T-helper 1 cell treated with Interleukin-12 subunit alpha and Interleukin-12 subunit beta and Interleukin-4 antibody, amounts not matched to agents 30 μg/mL and 1 μg/mL, for 36 hours (primary cell): ENCODE data around the gene SLC35F3.
"Not testable (repeated sequence)": the region's sequence is repeated elsewhere in the genome, so short reads cannot be mapped to it uniquely, and the experiment has no call there.

Experiments
- H3K27ac Mint-ChIP-seq: one replicate; pipeline ENCODE4 v1.8.0; 2021; ENCODE audit warnings: mild to moderate bottlenecking, mixed read lengths
- H3K27me3 Mint-ChIP-seq: one replicate; pipeline ENCODE4 v1.8.0; 2021; ENCODE audit warnings: low read depth, mixed read lengths
- H3K36me3 Mint-ChIP-seq: one replicate; pipeline ENCODE4 v1.8.0; 2021; ENCODE audit warnings: low read depth, mixed read lengths
- H3K4me1 Mint-ChIP-seq: one replicate; pipeline ENCODE4 v1.8.0; 2021; ENCODE audit warnings: low read depth, mixed read lengths
- H3K4me3 Mint-ChIP-seq: one replicate; pipeline ENCODE4 v1.8.0; 2021; ENCODE audit warnings: mild to moderate bottlenecking, moderate library complexity, mixed read lengths
- H3K9me3 Mint-ChIP-seq: one replicate; pipeline ENCODE4 v1.8.0; 2021; ENCODE audit warnings: mixed read lengths

Gene SLC35F3

DNA sequence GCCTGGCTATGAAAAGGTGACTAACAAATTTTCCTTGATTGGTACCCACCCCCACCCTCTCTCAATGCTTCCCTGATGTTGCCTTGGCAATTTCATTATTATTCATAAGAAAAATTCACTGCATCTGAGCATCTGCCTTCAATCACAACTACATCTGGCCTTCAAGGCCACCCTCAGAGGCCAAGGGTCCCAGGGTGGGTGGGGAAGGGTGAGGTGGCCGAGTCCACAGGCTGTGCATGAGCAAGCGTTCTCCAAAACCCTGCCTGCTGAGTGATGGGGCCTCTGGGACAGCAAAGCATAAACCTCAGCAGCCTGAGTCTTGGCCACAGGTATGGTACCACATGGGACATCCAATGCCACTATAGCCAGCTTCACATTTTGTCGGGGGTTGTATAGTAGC lies 198.7 kb downstream of the SLC35F3 start:
- H3K27me3 Mint-ChIP-seq: peaks cover 26% of the 10 kb centered on the region
- no peaks in the 10 kb centered on the region for H3K4me1 Mint-ChIP-seq
- no peaks in the 10 kb centered on the region for H3K9me3 Mint-ChIP-seq
- no peaks in the 10 kb centered on the region for H3K36me3 Mint-ChIP-seq
- H3K27ac Mint-ChIP-seq: no peak overlapping the region
- no peak overlapping the region for H3K4me3 Mint-ChIP-seq

DNA sequence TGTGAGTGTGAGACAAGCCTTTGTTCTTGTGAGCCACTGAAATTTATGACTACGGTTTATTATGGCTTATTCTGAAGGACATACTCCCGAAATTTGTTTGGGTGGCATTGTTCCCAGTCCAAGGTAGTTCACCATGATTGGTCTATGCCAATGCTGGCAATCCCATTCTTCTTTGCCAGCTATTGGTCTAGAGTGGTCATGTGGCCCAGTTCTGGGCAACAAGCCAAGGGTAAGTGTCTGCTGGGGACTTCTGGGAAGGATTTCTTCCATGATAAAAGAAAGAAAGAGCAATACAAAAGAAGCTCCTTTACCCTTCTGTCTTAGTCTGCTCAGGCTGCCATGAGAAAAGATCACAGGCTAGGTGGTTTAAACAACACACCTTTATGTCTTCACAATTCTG lies 201.6 kb downstream of the SLC35F3 start:
- Mint-ChIP-seq H3K36me3 (no peaks in the 10 kb centered on the region), H3K4me1 (no peaks in the 10 kb centered on the region), H3K27ac (no peak overlapping the region), H3K9me3 (no peaks in the 10 kb centered on the region), H3K4me3 (no peak overlapping the region), H3K27me3 (peaks cover 33% of the 10 kb centered on the region)

GRCh38 chr1:234107416-234108021 lies 203.0 kb downstream of the SLC35F3 start:
- Mint-ChIP-seq H3K4me3 (no peak overlapping the region), H3K4me1 (no peaks in the 10 kb centered on the region), H3K27ac (no peak overlapping the region), H3K36me3 (no peaks in the 10 kb centered on the region), H3K27me3 (peaks cover 18% of the 10 kb centered on the region), H3K9me3 (no peaks in the 10 kb centered on the region)

DNA sequence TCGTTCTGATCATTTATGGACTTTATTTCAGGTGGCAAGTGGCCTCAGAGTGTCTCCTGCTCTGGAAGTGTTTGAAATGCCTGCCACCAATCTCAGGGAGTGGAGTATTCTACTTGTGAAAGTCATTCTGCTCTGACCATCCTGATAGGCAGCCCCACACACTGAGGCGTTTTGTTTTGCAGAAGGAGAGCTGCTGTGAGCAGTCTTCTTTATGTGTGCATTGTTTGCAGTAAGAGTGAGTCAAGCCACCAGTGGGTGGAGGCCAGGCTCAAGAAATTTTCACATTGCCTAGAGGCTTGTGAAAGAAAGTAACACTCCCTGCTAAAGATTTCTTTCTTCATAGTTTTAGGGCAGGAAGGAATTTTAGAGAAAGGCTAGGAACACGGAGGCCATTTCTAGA lies 204.4 kb downstream of the SLC35F3 start:
- no peaks in the 10 kb centered on the region for H3K4me1 Mint-ChIP-seq

GRCh38 chr1:234109840-234110239 lies 205.4 kb downstream of the SLC35F3 start:
- Mint-ChIP-seq H3K4me3 (no peak overlapping the region), H3K4me1 (peaks cover 2% of the 10 kb centered on the region), H3K27me3 (peaks cover 25% of the 10 kb centered on the region), H3K27ac (no peak overlapping the region), H3K36me3 (no peaks in the 10 kb centered on the region), H3K9me3 (no peaks in the 10 kb centered on the region)

More for the DNA sequence above, 204.4 kb downstream of the SLC35F3 start:
- Mint-ChIP-seq H3K36me3 (no peaks in the 10 kb centered on the region), H3K27ac (no peak overlapping the region), H3K9me3 (no peaks in the 10 kb centered on the region), H3K4me3 (no peak overlapping the region), H3K27me3 (peaks cover 17% of the 10 kb centered on the region)

DNA sequence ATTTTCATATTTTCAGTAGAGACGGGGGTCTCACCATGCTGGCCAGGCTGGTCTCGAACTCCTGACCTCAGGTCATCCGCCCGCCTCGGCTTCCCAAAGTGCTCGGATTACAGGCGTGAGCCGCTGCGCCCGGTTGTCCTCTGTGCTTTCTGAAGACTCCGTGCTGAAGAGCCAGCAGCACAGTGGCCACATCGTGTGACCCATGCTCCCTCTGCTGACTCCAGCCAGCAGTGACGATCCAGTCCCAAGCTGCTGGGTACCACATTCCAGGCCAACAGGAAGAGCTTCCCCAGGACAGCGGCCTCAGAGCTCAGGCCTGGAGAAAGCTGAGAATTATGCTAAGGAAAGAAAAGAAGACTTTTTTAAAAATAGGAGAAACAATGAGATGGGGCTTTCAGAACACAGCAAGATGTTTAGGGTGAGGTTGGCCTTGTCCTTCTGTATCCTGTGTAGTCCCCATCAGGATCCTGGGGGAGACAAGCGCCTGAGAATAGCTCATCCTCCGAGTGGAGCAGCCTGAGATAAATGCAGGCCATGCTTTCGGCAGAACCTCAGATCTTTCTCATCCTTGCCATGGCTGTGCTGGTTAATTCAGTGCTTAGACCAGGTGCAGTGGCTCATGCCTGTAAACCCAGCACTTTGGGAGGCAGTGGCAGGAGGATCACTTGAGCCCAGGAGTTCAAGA lies 207.1 kb downstream of the SLC35F3 start:
- Mint-ChIP-seq H3K36me3 (no peaks in the 10 kb centered on the region), H3K27ac (peak overlapping the region; percentile 72), H3K4me3 (no peak overlapping the region), H3K27me3 (peaks cover 34% of the 10 kb centered on the region), H3K9me3 (no peaks in the 10 kb centered on the region), H3K4me1 (peaks cover 7% of the 10 kb centered on the region)

- peak overlapping the region; percentile 50 for H3K4me3 Mint-ChIP-seq
- no peak overlapping the region for H3K27ac Mint-ChIP-seq
- no peaks in the 10 kb centered on the region for H3K9me3 Mint-ChIP-seq
- no peaks in the 10 kb centered on the region for H3K36me3 Mint-ChIP-seq
- peaks cover 7% of the 10 kb centered on the region for H3K4me1 Mint-ChIP-seq
- H3K27me3 Mint-ChIP-seq: peaks cover 31% of the 10 kb centered on the region
These were observed 210.3 kb downstream of the SLC35F3 start for GRCh38 chr1:234114648-234115307.

DNA sequence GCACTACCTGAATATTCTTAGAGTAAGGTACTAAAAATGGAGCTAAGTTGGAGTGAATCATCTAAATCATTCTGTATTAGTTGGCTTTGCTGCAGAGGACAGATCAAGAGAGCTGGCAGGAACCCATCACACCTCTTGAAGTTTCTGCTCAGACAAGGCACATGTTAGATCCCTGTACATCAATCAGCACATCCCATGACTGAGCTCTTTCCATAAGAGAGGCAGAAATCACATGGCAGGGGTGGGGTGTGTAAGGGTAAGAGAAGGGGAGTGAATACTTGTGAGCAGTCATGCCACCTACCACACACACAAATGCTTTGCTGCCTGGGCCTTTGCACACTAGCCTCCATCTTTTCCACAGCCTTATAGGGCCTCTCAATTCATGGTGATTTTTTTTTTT lies 214.4 kb downstream of the SLC35F3 start:
- Mint-ChIP-seq H3K27me3 (peaks cover 30% of the 10 kb centered on the region), H3K36me3 (peaks cover 2% of the 10 kb centered on the region), H3K9me3 (no peaks in the 10 kb centered on the region), H3K4me1 (peaks cover 7% of the 10 kb centered on the region), H3K27ac (no peak overlapping the region), H3K4me3 (no peak overlapping the region)

- Mint-ChIP-seq H3K36me3 (peaks cover 2% of the 10 kb centered on the region), H3K9me3 (no peaks in the 10 kb centered on the region), H3K4me1 (peaks cover 7% of the 10 kb centered on the region), H3K4me3 (no peak overlapping the region), H3K27me3 (peaks cover 31% of the 10 kb centered on the region), H3K27ac (no peak overlapping the region)
These were observed 215.0 kb downstream of the SLC35F3 start for GRCh38 chr1:234119431-234119830.

- H3K27ac Mint-ChIP-seq: no peak overlapping the region
- no peaks in the 10 kb centered on the region for H3K9me3 Mint-ChIP-seq
- peaks cover 27% of the 10 kb centered on the region for H3K27me3 Mint-ChIP-seq
- no peak overlapping the region for H3K4me3 Mint-ChIP-seq
- peaks cover 2% of the 10 kb centered on the region for H3K4me1 Mint-ChIP-seq
- peaks cover 2% of the 10 kb centered on the region for H3K36me3 Mint-ChIP-seq
These were observed 216.0 kb downstream of the SLC35F3 start for GRCh38 chr1:234120327-234120944.

- not testable (repeated sequence) for H3K36me3 Mint-ChIP-seq
These were observed 217.2 kb downstream of the SLC35F3 start for GRCh38 chr1:234121659-234122058.

GRCh38 chr1:234122571-234122970 lies 218.1 kb downstream of the SLC35F3 start:
- H3K27me3 Mint-ChIP-seq: peaks cover 40% of the 10 kb centered on the region
- not testable (repeated sequence) for H3K4me1 Mint-ChIP-seq, H3K27ac Mint-ChIP-seq, H3K9me3 Mint-ChIP-seq, H3K4me3 Mint-ChIP-seq, H3K36me3 Mint-ChIP-seq

More at GRCh38 chr1:234121659-234122058, 217.2 kb downstream of the SLC35F3 start:
- H3K4me1 Mint-ChIP-seq, H3K4me3 Mint-ChIP-seq, H3K27ac Mint-ChIP-seq, H3K9me3 Mint-ChIP-seq: not testable (repeated sequence)
- peaks cover 33% of the 10 kb centered on the region for H3K27me3 Mint-ChIP-seq

- no peak overlapping the region for H3K4me3 Mint-ChIP-seq
- H3K9me3 Mint-ChIP-seq: no peaks in the 10 kb centered on the region
- H3K36me3 Mint-ChIP-seq: peaks cover 2% of the 10 kb centered on the region
- no peak overlapping the region for H3K27ac Mint-ChIP-seq
- H3K27me3 Mint-ChIP-seq: peaks cover 40% of the 10 kb centered on the region
- peaks cover 2% of the 10 kb centered on the region for H3K4me1 Mint-ChIP-seq
These were observed 219.4 kb downstream of the SLC35F3 start for GRCh38 chr1:234123867-234124266.

DNA sequence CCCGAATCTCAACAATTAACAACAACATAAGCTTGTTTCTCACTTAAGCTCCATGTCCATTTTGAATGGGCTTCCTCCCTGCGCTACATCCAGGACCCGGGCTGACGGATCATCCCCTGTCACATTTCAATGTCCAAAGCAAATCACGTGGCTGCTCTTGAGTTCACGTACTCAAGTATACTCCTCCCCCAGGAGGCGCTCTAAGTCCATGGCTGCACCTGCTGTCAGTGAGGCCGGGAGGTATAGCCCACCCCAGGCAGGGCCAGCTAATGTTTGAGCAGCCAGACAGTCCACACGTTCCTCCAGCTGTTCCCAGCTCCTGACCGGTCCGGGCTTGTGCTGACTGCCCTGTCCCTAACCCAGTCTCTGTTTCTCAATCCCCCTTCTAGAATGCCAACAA lies 220.8 kb downstream of the SLC35F3 start:
- Mint-ChIP-seq H3K4me3 (no peak overlapping the region), H3K27me3 (peaks cover 37% of the 10 kb centered on the region), H3K27ac (no peak overlapping the region), H3K4me1 (peaks cover 2% of the 10 kb centered on the region), H3K36me3 (peaks cover 2% of the 10 kb centered on the region), H3K9me3 (no peaks in the 10 kb centered on the region)

DNA sequence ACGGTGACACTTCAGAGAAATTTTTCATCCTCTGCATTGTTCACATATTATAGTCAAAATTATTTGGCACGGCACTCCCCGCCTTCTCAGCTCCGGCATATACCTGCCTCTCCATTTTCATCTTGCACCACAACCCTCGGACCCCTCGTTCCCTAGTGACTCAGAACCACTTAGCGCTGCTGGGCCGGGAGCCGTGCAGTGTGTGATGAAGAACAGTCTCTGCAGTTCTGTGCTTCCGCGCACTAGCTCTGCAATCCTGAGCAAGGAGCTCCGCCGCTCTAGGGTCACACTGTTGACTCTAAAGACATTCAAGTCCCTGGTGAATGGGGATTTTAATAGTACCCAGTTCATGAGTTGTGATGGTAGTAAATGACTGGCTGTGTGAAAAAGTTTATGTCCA lies 221.2 kb downstream of the SLC35F3 start:
- H3K27me3 Mint-ChIP-seq: peaks cover 32% of the 10 kb centered on the region
- H3K4me1 Mint-ChIP-seq: peaks cover 2% of the 10 kb centered on the region
- H3K36me3 Mint-ChIP-seq: peaks cover 2% of the 10 kb centered on the region
- no peaks in the 10 kb centered on the region for H3K9me3 Mint-ChIP-seq
- no peak overlapping the region for H3K27ac Mint-ChIP-seq
- no peak overlapping the region for H3K4me3 Mint-ChIP-seq
